GM12891 (cell line): ENCODE measurements around the gene TPPP2. TPM values are rescaled to one million over a fixed set of nuclear protein-coding genes. Genes with fewer than 3 reads are reported as not detected.
"Not testable (repeated sequence)": the region's sequence is repeated elsewhere in the genome, so short reads cannot be mapped to it uniquely, and the experiment has no call there.

Experiments
- DNase-seq: peaks from one replicate; pipeline ENCODE4 v3.0.0; 2011; ENCODE audit warnings: low spot score; ENCODE audit not compliant: insufficient read length
- FAIRE-seq: peaks from 2 replicates; lab custom pipeline; 2011; peaks lifted over from hg19 to GRCh38; lab: Jason Lieb, UNC
- PAX5 ChIP-seq: IDR thresholded peaks from 2 replicates; pipeline ENCODE4 v1.6.1; 2011; ENCODE audit warnings: low read length, moderate library complexity, mild to moderate bottlenecking; ENCODE audit not compliant: insufficient read depth, severe bottlenecking
- POLR2A ChIP-seq: IDR thresholded peaks from 2 replicates; pipeline ENCODE4 v1.6.1; 2011; ENCODE audit warnings: low read depth, low read length, control low read depth
- POLR2AphosphoS5 ChIP-seq: IDR thresholded peaks from 2 replicates; pipeline ENCODE4 v1.6.1; 2011; ENCODE audit warnings: low read depth, low read length, control low read depth
- POU2F2 ChIP-seq: IDR thresholded peaks from 2 replicates; pipeline ENCODE4 v1.6.1; 2011; ENCODE audit warnings: low read depth, mild to moderate bottlenecking, control low read depth, low read length, moderate library complexity
- SPI1 ChIP-seq: IDR thresholded peaks from 2 replicates; pipeline ENCODE4 v1.6.1; 2011; ENCODE audit warnings: low read depth, low read length, control low read depth
- TAF1 ChIP-seq: IDR thresholded peaks from 2 replicates; pipeline ENCODE4 v1.6.1; 2011; ENCODE audit warnings: low read depth, low read length, control low read depth
- polyA plus RNA-seq: library from polyadenylated mRNA; unstranded; fragments of >200 nt; gene quantifications from one replicate; pipeline ENCODE4 v1.2.1, GENCODE V29; 2012; ENCODE audit warnings: low read depth, missing spikeins, inconsistent platforms; ENCODE audit not compliant: missing spikeins

TPPP2 gene
- polyA plus RNA-seq = not detected

GRCh38 chr14:21029917-21030316 is at the start of gene TPPP2:
Gene TPPP2, plus strand, starts transcription at chr14:21030217. Its CDS starts 365 bp downstream, at chr14:21030582.
- FAIRE-seq = no peak
- TF ChIP-seq POLR2AphosphoS5 (no peak), TAF1 (no peak), PAX5 (no peak), POU2F2 (no peak), POLR2A (no peak), SPI1 (no peak)
- no peak for DNase-seq

GRCh38 chr14:20980906-20981305 is 49.1 kb upstream of the TPPP2 start:
- no peak for TF ChIP-seq PAX5
- no peak for TF ChIP-seq TAF1
- no peak for TF ChIP-seq POLR2AphosphoS5
- no peak for TF ChIP-seq SPI1
- TF ChIP-seq POLR2A = no peak
- no peak for TF ChIP-seq POU2F2
- DNase-seq (no peak), FAIRE-seq (no peak)

GRCh38 chr14:20982646-20983369 is 47.2 kb upstream of the TPPP2 start:
- FAIRE-seq = no peak
- no peak for DNase-seq
- TF ChIP-seq POU2F2 = no peak
- no peak for TF ChIP-seq SPI1
- TF ChIP-seq TAF1 = no peak
- TF ChIP-seq PAX5 = no peak
- TF ChIP-seq POLR2A = no peak

- FAIRE-seq = not testable (repeated sequence)
Measured at GRCh38 chr14:20985650-20986049, 44.4 kb upstream of the TPPP2 start.

GRCh38 chr14:20986811-20987210 is 43.2 kb upstream of the TPPP2 start:
- DNase-seq (no peak), FAIRE-seq (no peak)
- TF ChIP-seq SPI1 = no peak
- no peak for TF ChIP-seq POLR2A
- TF ChIP-seq PAX5 = no peak
- no peak for TF ChIP-seq TAF1

More at GRCh38 chr14:20985650-20986049, 44.4 kb upstream of the TPPP2 start:
- DNase-seq = not testable (repeated sequence)

GRCh38 chr14:20988717-20989470 is 41.1 kb upstream of the TPPP2 start:
- DNase-seq = no peak
- TF ChIP-seq POLR2AphosphoS5 (no peak), PAX5 (no peak), TAF1 (no peak), POU2F2 (no peak)
- no peak for FAIRE-seq

- TF ChIP-seq PAX5 = no peak
- TF ChIP-seq POLR2AphosphoS5 = no peak
- TF ChIP-seq TAF1 = no peak
- TF ChIP-seq SPI1 = no peak
- no peak; the same call in 1 of the 2 replicates for TF ChIP-seq POLR2A
- TF ChIP-seq POU2F2 = no peak
- FAIRE-seq (no peak), DNase-seq (no peak)
Measured at GRCh38 chr14:20989471-20989786, 40.6 kb upstream of the TPPP2 start.

GRCh38 chr14:20989787-20990600 is 40.0 kb upstream of the TPPP2 start, which contains the start of gene METTL17:
Gene METTL17, plus strand, starts transcription at chr14:20989980. Its CDS starts 23 bp downstream, at chr14:20990003.
- TF ChIP-seq TAF1 (peak; percentile 79), POLR2A (peak; percentile 88), POLR2AphosphoS5 (peak; percentile 87), POU2F2 (peak; percentile 69), PAX5 (no peak)
- peak; percentile 86 for FAIRE-seq
- DNase-seq = peak; percentile 79

GRCh38 chr14:20996521-20996920 is 33.5 kb upstream of the TPPP2 start:
- DNase-seq (no peak), FAIRE-seq (no peak)
- TF ChIP-seq POU2F2 = no peak
- TF ChIP-seq PAX5 = no peak
- no peak for TF ChIP-seq POLR2AphosphoS5
- TF ChIP-seq SPI1 = no peak
- no peak for TF ChIP-seq TAF1
